ENCODE results near the gene RNASE4.

The RNASE4 gene

DNA sequence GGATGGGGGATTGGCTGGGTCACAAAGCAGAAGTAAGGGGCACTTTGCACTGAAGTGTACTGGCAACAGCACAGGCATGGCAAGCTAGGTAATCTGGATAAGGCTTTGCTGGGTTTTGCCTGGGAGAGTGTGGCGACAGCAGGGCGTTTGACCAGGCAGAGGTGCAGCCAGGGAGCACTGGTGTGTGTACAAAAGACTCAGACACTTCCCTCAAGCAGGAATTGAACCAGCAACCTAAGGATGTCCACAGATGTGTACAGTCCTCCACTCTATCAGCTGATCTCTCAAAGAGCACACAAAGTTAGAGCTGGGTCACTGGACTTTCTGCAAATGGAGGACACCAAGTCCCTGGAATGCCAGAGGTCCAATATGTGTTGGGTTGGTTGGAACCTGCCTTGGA is 15.4 kb upstream of the RNASE4 start:
- DNase-seq, result no peak
- in situ Hi-C loops (cut with MboI; ENCODE audit: low pct_unique_long_range_greater_than_20kb, low sequenced_read_pairs), result no loop called here

DNA sequence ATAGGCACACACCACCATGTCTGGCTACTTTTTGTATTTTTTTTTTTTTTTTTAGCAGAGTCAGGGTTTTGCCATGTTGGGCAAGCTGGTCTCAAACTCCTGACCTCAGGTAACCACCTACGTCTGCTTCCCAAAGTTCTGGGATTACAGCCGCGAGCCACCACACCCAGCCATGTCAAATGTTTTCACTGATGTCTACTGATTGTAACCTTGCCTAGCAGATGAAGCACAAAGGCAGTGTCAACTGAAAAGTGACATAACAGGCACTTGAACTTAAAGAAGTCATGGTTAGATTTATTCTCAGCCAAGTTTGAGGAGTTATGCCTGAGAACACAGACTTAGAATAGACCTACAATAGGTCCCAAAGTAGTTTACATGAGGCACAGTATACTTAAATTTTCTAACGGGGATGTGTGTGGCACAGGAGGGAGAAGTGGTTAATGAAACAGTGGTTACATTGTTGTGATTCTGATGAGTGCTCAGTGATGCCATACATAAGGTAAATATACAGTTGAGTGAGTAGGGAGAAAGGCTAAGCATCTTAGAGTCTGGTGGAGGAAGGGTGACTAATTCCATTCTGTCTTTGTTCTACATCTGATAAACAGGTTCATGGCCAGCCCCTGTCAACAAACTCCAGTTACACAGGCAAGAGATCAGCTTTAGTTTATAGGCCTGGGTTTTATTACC is 12.6 kb upstream of the RNASE4 start:
- in situ Hi-C loops (cut with MboI; ENCODE audit: low pct_unique_long_range_greater_than_20kb, low sequenced_read_pairs), result no loop called here
- no peak for DNase-seq

DNA sequence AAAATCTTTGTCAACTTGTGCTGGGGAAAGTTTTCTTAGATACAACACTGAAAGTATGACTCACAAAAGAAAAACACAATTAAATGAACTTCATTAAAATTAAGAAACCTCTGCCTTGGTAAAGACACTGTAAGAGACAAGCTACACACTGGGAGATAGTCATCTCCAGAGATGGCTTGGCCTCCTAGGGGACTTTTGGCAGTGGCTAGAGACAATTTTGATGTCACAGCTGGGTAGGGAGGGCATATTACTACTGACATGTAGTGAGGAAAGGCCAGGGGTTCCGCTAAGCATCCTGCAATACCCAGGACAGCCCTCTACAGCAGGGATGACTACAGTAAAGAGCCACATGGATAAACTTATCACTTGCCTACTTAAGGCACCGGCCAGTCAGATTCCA is 8.7 kb upstream of the RNASE4 start:
- DNase-seq, result no peak
- in situ Hi-C loops (cut with MboI; ENCODE audit: low pct_unique_long_range_greater_than_20kb, low sequenced_read_pairs), result no loop called here

DNA sequence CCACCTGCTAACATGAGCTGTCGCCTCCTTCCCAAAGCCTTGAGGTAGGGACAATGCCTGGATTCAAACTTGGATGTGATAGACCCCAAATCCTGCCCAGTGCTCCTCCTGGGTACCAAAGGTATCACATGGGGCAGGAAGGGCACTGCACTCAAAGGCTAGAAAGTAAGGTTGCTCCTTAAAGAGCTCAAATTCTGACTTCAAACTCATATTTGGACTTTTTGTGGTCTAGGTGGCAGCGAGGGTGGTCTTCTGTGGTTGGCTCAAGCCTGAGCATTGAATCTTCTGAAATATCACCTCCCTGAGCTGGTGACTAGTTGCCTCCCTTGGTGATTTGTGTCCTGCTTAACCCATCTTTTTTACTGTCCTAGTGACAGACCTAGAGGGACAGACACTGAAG is 8.3 kb upstream of the RNASE4 start:
- in situ Hi-C loops (cut with MboI; ENCODE audit: low pct_unique_long_range_greater_than_20kb, low sequenced_read_pairs), result no loop called here
- no peak for DNase-seq

DNA sequence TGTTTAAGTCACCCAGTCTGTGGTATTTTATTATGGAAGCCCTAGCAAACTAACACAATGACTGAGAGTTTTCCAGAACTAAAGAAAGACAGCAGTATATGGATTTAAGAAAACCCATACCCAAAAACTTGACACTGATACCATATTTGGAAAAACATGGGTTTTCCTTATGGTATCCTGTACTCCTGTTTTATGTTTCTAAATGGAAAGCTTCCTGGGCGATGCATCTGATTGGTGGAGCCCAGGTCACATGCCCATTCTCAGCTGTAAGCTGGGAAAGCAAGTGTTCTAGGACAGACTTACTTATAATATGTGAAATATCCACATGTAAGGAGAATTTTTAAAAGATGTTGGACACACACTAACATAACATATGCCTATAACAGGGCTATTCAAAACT is 4.5 kb upstream of the RNASE4 start:
- DNase-seq, result peak; percentile 52
- in situ Hi-C loops (cut with MboI; ENCODE audit: low pct_unique_long_range_greater_than_20kb, low sequenced_read_pairs), result no loop called here

DNA sequence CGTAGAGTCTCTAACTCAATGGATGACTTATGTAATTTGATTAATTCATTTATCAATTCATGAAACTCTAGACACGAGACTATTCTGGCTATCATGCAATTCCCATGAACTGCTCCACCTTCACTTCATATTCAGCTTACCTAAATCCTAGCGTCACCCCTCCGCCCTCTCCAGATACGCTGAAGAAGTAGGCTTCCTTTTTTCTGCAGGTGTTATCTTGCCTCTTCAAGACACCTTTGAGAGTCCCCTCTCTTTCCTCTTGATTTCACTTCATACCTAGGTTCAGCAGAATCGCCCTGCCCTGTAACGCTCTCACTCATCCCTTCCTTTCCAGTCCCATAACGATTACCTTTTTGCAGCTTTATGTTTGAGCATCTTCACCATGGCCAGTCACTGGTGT is 4.0 kb upstream of the RNASE4 start:
- in situ Hi-C loops (cut with MboI; ENCODE audit: low pct_unique_long_range_greater_than_20kb, low sequenced_read_pairs), result no loop called here

DNA sequence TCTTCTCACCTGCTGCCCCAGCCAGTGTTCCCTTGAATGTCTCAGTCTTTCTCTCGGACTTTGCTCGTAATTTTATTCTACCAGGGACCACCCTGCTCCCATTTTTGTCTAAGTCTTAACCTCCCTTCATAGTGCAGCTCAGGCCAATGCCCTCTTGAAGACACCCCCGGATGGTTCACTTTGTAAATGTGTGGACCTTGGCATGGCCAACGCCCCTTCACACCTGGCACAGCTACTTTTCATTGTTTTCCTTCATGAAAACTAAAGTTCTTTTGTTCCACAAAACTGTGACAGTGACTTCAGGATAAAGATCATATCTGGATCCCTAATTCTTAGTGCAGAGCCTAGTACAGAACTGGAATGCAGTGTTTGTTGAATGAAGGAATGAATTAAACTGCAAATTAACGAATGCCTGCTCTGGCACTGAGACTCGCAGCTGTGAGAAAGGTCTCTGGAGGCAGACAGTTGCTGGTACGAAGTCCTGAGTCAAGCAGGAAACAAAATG is 3.5 kb upstream of the RNASE4 start:
- DNase-seq, result no peak
- in situ Hi-C loops (cut with MboI; ENCODE audit: low pct_unique_long_range_greater_than_20kb, low sequenced_read_pairs), result no loop called here

More for the DNA sequence above, 4.0 kb upstream of the RNASE4 start:
- DNase-seq, result no peak

DNA sequence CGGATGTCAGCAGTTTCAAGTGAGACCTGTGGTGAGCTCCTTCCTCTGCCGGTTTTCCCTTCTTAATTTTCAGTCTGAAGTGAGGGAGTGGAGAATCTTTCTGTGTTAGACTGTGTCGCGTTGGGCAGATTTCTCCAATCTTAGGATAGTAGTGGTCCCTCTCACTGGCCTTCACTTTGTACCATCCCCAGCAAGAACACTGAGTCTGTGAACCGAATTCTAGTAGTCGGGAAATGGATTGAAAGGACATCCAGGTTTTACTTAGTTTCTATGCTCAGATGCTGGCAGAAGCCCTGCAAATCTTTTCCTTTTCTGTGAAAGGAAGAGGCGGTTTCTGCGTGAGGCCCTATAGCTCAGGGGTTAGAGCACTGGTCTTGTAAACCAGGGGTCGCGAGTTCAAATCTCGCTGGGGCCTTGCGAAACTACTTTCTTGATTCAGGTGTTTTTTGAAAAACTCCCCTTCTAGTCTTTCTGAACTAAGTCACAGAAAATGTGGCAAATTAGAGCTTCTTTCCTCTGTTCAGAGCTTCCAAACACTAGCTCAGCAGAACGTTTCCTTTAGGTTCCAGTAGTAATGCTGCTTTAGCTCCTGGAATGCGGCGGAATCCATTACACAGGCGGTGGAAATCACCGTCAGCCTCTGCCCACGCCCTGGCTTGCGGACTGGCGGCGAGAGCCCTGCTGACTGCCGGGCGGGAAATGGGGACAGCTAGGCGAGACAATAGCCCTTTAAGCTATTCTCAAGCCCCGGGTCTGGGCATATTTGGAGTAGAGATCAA is 2.8 kb upstream of the RNASE4 start:
- in situ Hi-C loops (cut with MboI; ENCODE audit: low pct_unique_long_range_greater_than_20kb, low sequenced_read_pairs), result no loop called here
- peak; percentile 93 for DNase-seq

DNA sequence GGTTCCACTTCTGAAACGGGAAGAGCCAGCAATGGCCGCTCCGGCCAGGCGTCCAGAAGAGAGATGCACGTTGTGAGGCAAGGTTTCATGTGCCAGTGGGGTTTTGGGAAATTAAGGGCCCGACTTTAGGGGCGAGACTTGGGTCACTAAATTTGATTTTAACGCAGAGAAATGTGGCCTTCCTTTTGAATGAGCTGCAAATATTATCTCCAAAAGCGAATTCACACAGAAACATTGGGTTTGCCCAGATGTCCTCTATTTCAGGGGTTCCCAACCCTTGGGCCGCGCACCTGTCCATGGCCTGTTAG is 2.3 kb upstream of the RNASE4 start:
- in situ Hi-C loops (cut with MboI; ENCODE audit: low pct_unique_long_range_greater_than_20kb, low sequenced_read_pairs), result no loop called here
- no peak for DNase-seq

DNA sequence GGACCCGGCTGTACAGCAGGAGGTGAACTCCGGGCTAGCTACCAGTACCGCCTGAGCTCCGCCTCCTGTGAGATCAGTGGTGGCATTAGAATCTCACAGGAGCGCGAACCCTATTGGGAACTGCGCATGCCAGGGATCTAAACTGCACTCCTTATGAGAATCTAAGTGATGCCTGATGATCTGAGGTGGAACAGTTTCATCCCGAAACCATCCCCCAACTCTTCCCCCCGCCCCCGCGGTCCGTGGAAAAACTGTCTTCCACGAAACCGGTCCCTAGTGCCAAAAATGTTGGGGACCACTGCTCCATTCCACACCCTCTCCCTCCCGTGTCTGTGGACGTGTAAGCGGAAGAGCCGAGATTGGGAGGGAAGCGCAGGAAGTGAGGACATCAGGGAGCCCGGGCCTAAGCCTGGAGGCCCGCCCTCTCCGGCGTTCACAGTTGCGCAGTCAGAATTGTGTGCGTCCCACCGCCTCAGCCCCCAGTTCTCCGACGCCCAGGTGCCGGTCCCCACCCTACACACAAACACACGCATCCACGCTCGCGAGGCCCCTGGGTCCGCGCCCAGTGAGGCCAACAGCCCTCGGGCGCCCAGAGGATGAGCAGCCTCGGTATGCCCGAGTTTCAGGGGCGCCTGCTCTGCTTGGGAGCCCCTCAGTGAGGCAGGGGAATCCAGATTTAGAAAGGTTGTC is 1.8 kb upstream of the RNASE4 start:
- in situ Hi-C loops (cut with MboI; ENCODE audit: low pct_unique_long_range_greater_than_20kb, low sequenced_read_pairs), result no loop called here
- DNase-seq, result peak; percentile 83

DNA sequence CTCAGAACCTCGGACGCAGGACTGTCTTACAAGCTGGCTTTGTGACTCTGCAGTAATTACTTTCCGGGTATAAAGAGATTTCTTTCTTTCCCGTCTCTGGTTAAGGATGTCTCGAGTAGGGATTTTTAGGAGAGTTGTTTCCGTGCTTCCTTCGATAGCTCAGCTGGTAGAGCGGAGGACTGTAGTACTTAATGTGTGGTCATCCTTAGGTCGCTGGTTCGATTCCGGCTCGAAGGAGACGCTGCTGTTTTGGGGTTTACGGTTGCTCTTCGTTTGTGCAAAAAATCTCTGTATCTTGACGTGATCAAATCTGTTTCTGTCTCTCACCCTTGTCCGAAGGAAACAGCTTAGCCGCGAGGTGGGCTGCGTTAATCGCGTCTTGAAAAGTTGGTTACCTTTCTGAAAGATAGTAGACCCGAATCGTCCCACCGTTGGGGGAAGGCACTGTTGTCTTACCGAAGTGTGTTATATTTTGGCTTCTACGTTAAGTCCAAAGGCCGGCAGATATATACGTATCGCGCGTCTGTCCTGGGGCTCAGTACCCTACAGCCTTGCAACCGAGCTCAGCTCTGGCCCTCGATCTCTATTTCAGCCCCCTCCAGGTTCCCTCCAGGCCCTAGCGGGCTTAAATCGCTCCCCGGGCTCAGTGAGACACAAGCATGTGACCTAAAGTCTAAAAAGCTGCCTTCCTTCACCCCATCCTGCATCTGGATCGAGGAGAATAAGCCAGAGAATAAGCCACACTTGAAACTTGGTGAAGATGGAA is 1.1 kb upstream of the RNASE4 start:
- peak; percentile 93 for DNase-seq
- in situ Hi-C loops (cut with MboI; ENCODE audit: low pct_unique_long_range_greater_than_20kb, low sequenced_read_pairs), result no loop called here

DNA sequence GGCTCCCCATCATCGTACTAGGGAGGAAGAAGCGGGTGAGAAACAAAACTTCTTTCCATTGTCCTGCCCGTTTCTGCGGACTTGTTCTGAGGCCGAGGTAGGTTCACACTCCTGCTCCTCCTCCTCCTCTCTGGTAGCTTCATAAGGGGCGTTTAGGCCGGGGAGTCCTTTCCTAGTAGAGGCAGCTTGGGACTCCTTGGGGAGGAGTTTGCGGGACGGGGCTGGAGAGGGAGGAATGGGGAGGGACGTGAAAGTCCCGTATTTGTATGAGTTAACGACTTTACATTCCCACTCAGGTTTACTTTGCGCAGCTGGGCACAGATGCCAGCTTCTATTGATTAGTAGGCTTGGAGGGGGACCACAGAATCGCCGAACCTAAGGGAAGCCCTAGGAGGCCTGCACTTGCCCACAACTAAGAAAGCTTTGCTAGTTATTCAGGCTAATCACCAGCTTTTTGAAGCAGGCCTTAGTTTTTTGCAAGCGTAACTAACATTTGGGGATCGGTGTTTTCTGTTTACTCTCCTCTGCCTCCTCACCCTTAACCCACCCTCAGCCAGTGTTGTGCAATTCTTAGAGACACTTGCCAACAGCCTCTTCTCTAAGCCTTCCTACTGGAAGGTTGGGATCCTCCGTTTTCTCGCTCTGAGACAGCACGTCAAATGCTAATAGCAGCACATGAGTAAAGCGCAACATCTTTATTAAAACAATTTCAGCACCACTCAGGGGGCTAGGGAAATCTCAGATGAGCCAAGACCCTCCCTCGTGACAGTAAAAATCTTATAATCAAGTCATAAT is 499 bp downstream of the RNASE4 start:
- in situ Hi-C loops (cut with MboI; ENCODE audit: low pct_unique_long_range_greater_than_20kb, low sequenced_read_pairs), result no loop called here
- no peak for DNase-seq

DNA sequence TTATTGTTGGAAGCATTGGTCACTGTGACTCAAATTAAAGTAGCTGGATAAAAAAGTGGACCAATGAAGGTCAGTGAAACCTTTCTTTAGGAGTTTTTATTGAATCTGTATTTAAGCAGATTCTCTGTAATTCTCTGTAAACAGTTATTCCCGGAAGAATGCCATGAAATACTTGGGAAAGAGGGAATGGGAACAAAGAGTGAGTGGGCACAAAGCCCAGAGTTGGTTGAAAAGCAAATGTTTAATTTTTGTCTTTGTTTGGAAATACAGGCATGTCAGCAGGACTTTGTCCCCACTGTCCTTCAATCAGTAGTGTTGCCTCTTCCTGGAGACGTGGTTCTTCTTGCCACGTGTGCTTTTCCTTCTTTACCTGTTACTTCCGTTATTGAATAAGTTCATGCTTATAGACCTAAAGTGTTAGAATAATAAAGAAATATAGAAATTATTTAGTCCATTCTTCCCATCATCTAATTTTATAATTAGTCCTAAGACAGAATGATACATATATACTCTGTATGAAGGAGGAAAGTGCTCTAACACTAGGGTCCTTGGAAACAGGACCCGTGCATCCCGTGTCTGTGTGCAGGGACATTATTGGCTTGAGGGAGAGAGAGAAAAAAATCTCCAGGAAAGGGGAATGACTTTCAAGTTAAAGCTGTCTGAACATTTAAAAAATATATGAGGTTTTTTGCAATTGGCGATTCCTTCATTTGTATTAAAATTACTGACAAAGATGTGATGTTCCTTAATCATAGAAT is 2.2 kb downstream of the RNASE4 start:
- no peak for DNase-seq
- in situ Hi-C loops (cut with MboI; ENCODE audit: low pct_unique_long_range_greater_than_20kb, low sequenced_read_pairs), result no loop called here

DNA sequence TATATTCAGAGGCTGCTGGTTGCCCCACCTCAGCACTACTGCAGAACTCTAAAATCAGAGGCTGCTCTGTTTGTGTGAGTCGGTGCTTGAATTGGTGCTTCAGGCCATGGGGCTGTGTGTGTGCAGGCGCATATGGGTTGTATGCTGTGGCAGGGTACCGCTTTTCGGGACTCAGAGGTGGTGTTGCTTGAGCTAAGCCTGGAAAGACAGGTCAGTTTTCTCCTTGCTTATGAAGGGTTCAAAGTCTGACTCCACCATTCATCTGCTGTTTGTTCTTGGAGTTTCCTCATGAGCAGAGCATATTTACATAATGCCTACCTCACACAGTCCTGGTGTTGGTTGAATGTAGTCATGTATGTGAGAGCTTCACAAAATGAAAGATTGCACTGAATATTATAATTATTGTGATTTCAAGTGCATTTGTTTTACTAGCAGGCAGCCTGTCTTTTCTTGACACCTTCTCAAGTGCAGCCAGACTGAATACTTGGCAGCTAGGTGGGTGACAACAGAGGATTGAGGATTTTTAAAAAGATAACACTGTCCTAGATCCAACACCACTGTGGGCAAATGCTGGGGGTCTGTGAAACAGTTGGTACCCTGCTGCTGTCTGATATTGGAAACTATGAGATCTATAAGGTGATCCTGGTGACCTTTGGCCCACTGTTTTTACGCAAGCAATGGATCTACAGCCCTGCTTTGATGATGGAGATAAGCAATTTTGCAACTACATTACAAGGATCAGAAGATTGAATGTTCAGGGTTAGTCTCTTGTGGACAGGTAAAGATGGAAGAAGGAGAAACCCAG is 3.2 kb downstream of the RNASE4 start:
- in situ Hi-C loops (cut with MboI; ENCODE audit: low pct_unique_long_range_greater_than_20kb, low sequenced_read_pairs), result no loop called here
- no peak for DNase-seq

DNA sequence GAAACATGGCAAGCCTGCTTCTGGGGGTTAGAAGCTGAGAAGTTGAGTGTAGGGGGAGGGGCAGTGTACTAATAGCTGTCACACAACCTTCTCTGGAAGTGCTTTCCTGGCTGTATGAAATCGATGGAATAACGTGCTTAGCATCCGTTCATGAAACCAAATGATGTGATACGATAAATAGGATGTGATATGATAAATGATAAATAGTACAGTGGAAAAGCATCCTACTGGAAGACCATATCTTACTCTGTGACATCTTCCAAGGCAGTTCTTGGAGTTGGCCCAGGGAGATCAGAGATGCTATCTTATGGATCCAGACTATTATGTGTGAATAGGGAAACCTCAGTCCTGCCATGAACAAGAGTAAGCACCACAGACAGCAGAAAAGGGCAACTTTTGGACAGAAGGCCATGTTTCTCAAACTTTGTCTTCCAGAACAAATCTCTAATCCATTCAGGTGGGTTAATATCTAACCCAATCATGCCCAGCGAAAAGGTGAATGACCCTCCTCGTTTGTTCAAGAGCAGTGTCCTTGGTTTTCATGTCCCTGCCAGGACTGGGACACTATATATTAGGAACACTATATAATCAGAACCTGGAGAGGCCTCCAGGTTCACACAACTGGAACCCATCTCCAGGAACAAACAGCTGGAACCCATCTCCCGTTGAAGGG is 3.9 kb downstream of the RNASE4 start, which contains the start of gene ANG:
Gene ANG (plus strand): TSS at position 598 of the 673 bp plus-strand sequence. CDS start 4,801 bp downstream, outside the sequence.
- in situ Hi-C loops (cut with MboI; ENCODE audit: low pct_unique_long_range_greater_than_20kb, low sequenced_read_pairs), result no loop called here
- no peak for DNase-seq

- DNase-seq, result peak; percentile 85
- in situ Hi-C loops (cut with MboI; ENCODE audit: low pct_unique_long_range_greater_than_20kb, low sequenced_read_pairs), result no loop called here
Observed at GRCh38 chr14:20690848-20691640, 6.7 kb downstream of the RNASE4 start.
